Endothelial cell of umbilical vein (primary cell): ENCODE results near the gene SIRPA. TPM values are rescaled to one million over a fixed set of nuclear protein-coding genes. Genes with fewer than 3 reads are reported as not detected.

Experiments
- BruUV-seq: library from RNA; stranded (reverse); fragments of 400-500 nt; replicated peaks from 2 replicates; lab custom pipeline; 2021; lab: Mats Ljungman, UMichigan
- CTCF ChIA-PET: fragments of 300-600, 350-600 bp; sonication (Branson Sonifier 250); formaldehyde crosslinking; loops from one replicate; lab custom pipeline; 2021; ENCODE audit warnings: antibody characterized with exemption, inconsistent platforms; lab: Charles Lee
- POLR2A ChIA-PET: fragments of 300-600, 350-600 bp; sonication (Branson Sonifier 250); formaldehyde crosslinking; loops from one replicate; lab custom pipeline; 2021; ENCODE audit warnings: antibody characterized with exemption, inconsistent platforms; lab: Charles Lee
- DNase-seq: peaks from one replicate; pipeline ENCODE4 v3.0.0-alpha.2; 2011; ENCODE audit warnings: low read depth, low spot score
- FAIRE-seq: peaks from 2 replicates; lab custom pipeline; 2011; peaks lifted over from hg19 to GRCh38; lab: Jason Lieb, UNC
- H2AFZ ChIP-seq: 2 replicates; pipeline ENCODE4 v1.6.0; 2012; ENCODE audit warnings: low read depth, low read length, control low read depth, inconsistent platforms
- H3K27ac ChIP-seq: 2 replicates; pipeline ENCODE4 v1.5.1; 2011; ENCODE audit warnings: low read depth, mild to moderate bottlenecking, control low read depth, low read length, moderate library complexity; ENCODE audit not compliant: insufficient read depth
- H3K27me3 ChIP-seq, 2 experiments: 2 replicates each; pipeline versions ENCODE4 v1.6.0 to v1.6.1; 2011; ENCODE audit warnings: low read length in 2 of 2, mixed read lengths in 1 of 2; ENCODE audit not compliant: control insufficient read depth in 2 of 2, insufficient read depth in 2 of 2
- H3K36me3 ChIP-seq, 2 experiments: 2 replicates in 1 of 2; 3 replicates in 1 of 2; pipeline ENCODE4 v1.5.1; 2011; ENCODE audit warnings: low read length in 2 of 2, mild to moderate bottlenecking in 1 of 2, moderate library complexity in 1 of 2; ENCODE audit not compliant: control insufficient read depth in 2 of 2, insufficient read depth in 2 of 2; ENCODE audit errors: extremely low read depth in 1 of 2
- H3K4me1 ChIP-seq: 3 replicates; pipeline ENCODE4 v1.5.1; 2011; ENCODE audit warnings: mild to moderate bottlenecking, low read length; ENCODE audit not compliant: control insufficient read depth, insufficient read depth; ENCODE audit errors: extremely low read depth
- H3K4me2 ChIP-seq: 2 replicates; pipeline ENCODE4 v1.6.1; 2011; ENCODE audit warnings: low read length, control low read depth, mixed read lengths; ENCODE audit not compliant: insufficient read depth
- H3K4me3 ChIP-seq, 3 experiments: fragments of 200-600 bp in 1 of 3; sonication (generic), shearing (Covaris generic) in 1 of 3; replicated peaks in 1 of 3; 2 replicates each; pipeline ENCODE4 v1.5.1; 2011 to 2016; ENCODE audit warnings: control low read depth in 3 of 3, low read length in 3 of 3, mild to moderate bottlenecking in 2 of 3, inconsistent platforms in 1 of 3, low read depth in 1 of 3, moderate library complexity in 1 of 3; ENCODE audit not compliant: insufficient read depth in 1 of 3
- H3K79me2 ChIP-seq: 2 replicates; pipeline ENCODE4 v1.6.0; 2012; ENCODE audit warnings: low read length, inconsistent platforms; ENCODE audit not compliant: control insufficient read depth, insufficient read depth
- H3K9ac ChIP-seq: replicated peaks from 2 replicates; pipeline ENCODE3; 2011; ENCODE audit warnings: low read length, control low read depth; ENCODE audit not compliant: insufficient read depth; ENCODE audit errors: extremely low read depth
- H3K9me1 ChIP-seq: replicated peaks from 3 replicates; pipeline ENCODE4 v1.6.0; 2011; ENCODE audit warnings: mild to moderate bottlenecking, low read length; ENCODE audit not compliant: control insufficient read depth, insufficient read depth; ENCODE audit errors: extremely low read depth
- H3K9me3 ChIP-seq: replicated peaks from 2 replicates; pipeline ENCODE4 v1.5.1; 2012; ENCODE audit warnings: low read length, inconsistent platforms; ENCODE audit not compliant: control insufficient read depth, insufficient read depth
- H4K20me1 ChIP-seq: replicated peaks from 2 replicates; pipeline ENCODE3; 2011; ENCODE audit warnings: mild to moderate bottlenecking, low read length; ENCODE audit not compliant: control insufficient read depth, insufficient read depth; ENCODE audit errors: extremely low read depth
- EZH2 ChIP-seq: IDR thresholded peaks from 2 replicates; pipeline ENCODE4 v1.6.1; 2012; ENCODE audit warnings: borderline replicate concordance, low read depth, mild to moderate bottlenecking, moderate library complexity, low read length, inconsistent platforms; ENCODE audit not compliant: severe bottlenecking
- FOS ChIP-seq: IDR thresholded peaks from 2 replicates; pipeline ENCODE4 v1.6.1; 2011; ENCODE audit warnings: mild to moderate bottlenecking, low read length, moderate library complexity, borderline replicate concordance; ENCODE audit not compliant: insufficient read depth
- GATA2 ChIP-seq: IDR thresholded peaks from 2 replicates; pipeline ENCODE4 v1.7.0; 2011; ENCODE audit warnings: low read depth, mild to moderate bottlenecking, moderate library complexity, mixed read lengths, low read length; ENCODE audit not compliant: insufficient read length, insufficient read depth
- JUN ChIP-seq: IDR thresholded peaks from 2 replicates; pipeline ENCODE4 v1.6.1; 2011; ENCODE audit warnings: borderline replicate concordance, low read depth; ENCODE audit not compliant: insufficient read length, insufficient read depth
- MYC ChIP-seq: IDR thresholded peaks from one replicate; pipeline ENCODE4 v1.6.1; 2011; ENCODE audit warnings: mild to moderate bottlenecking, low read depth, low read length
- POLR2A ChIP-seq: IDR thresholded peaks from 2 replicates; pipeline ENCODE4 v1.6.1; 2012; ENCODE audit warnings: low read depth, mild to moderate bottlenecking, control low read depth, low read length
- POLR2AphosphoS5 ChIP-seq: IDR thresholded peaks from 2 replicates; pipeline ENCODE4 v1.6.1; 2012; ENCODE audit warnings: low read depth, mild to moderate bottlenecking, control low read depth, low read length, moderate library complexity; ENCODE audit not compliant: insufficient read depth
- dilution Hi-C: fragments of 300-500 bp; cut with MboI; formaldehyde crosslinking; loops from one replicate; pipeline ENCODE4 v1.15.0; 2019; ENCODE audit warnings: low sequenced_read_pairs; ENCODE audit not compliant: extremely low pct_ligation_motif_present
- intact Hi-C: fragments of 100-400 bp; cut with micrococcal nuclease; formaldehyde crosslinking; loops from one replicate; pipeline ENCODE4 v1.10.0; 2022
- polyA plus RNA-seq, 4 experiments: library from polyadenylated mRNA; depleted of rRNA in 3 of 4; stranded (reverse) in 3 of 4; unstranded in 1 of 4; fragments of >200 nt; gene quantifications; 2 replicates each; pipeline versions ENCODE4 v1.2.1 to v1.2.3, GENCODE V29; 2011 to 2012; ENCODE audit warnings: missing spikeins in 1 of 4
- total RNA-seq: library from RNA; stranded (reverse); gene quantifications from 2 replicates; pipeline ENCODE4 v1.2.3, GENCODE V29; 2021
- TF ChIP-seq, protein P1 (sequence below), 2 donors: IDR thresholded peaks; 1 replicate in 1 of 2; 2 replicates in 1 of 2; pipeline ENCODE4 v1.5.1; 2011; ENCODE audit warnings: low read length in 2 of 2, mild to moderate bottlenecking in 2 of 2, moderate library complexity in 2 of 2, control low read depth in 1 of 2, inconsistent platforms in 1 of 2, low read depth in 1 of 2; ENCODE audit not compliant: insufficient read depth in 1 of 2; ENCODE audit errors: extremely low read depth in 1 of 2
- TF ChIP-seq, protein P2 (sequence below): IDR thresholded peaks from 2 replicates; pipeline ENCODE4 v1.6.1; 2011; ENCODE audit not compliant: insufficient read depth, insufficient read length

SIRPA gene
- total and polyA plus RNA-seq, 2 donors (not counting 3 experiments of a cell fraction or from before 2014, with no cell fraction given) = 29.9 to 59.2 TPM

DNA sequence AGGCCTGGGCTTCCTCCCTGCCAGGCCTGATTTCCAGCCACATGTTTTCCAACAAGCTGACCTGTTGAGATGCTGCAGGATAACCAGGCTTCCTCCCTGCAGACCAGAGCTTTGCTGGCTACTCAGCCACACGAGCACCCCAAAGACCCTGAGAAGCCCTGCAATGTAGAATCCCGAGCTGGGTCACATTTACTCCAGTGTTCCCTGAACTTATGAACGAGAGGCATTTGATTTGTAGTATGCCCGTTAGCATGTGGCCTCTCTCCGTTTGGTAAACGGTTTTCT lies 4.0 kb downstream of the SIRPA start:
- Histone ChIP-seq H3K27ac (no peak overlapping the region), H3K9me3 (no peaks in the 10 kb centered on the region), H3K79me2 (peaks cover 21% of the 10 kb centered on the region), H3K4me3 (no peak overlapping the region), H3K9me1 (no peaks in the 10 kb centered on the region), H2AFZ (no peak overlapping the region), H3K36me3 (no peaks in the 10 kb centered on the region), H4K20me1 (no peaks in the 10 kb centered on the region), H3K27me3 (no peaks in the 10 kb centered on the region), H3K9ac (no peak overlapping the region), H3K4me2 (no peak overlapping the region), H3K4me1 (peaks cover 8% of the 10 kb centered on the region)
- TF ChIP-seq MYC (no peak), FOS (no peak), EZH2 (no peak), POLR2A (no peak), POLR2AphosphoS5 (no peak), GATA2 (no peak), JUN (no peak)
- TF ChIP-seq, protein P1, sequence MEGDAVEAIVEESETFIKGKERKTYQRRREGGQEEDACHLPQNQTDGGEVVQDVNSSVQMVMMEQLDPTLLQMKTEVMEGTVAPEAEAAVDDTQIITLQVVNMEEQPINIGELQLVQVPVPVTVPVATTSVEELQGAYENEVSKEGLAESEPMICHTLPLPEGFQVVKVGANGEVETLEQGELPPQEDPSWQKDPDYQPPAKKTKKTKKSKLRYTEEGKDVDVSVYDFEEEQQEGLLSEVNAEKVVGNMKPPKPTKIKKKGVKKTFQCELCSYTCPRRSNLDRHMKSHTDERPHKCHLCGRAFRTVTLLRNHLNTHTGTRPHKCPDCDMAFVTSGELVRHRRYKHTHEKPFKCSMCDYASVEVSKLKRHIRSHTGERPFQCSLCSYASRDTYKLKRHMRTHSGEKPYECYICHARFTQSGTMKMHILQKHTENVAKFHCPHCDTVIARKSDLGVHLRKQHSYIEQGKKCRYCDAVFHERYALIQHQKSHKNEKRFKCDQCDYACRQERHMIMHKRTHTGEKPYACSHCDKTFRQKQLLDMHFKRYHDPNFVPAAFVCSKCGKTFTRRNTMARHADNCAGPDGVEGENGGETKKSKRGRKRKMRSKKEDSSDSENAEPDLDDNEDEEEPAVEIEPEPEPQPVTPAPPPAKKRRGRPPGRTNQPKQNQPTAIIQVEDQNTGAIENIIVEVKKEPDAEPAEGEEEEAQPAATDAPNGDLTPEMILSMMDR (IDR thresholded peaks at IDR 0.05; ENCODE audit: extremely low read depth in 1 of 2, insufficient read depth in 1 of 2, low read depth in 1 of 2, low read length in 2 of 2) = no peak
- TF ChIP-seq, protein P2, sequence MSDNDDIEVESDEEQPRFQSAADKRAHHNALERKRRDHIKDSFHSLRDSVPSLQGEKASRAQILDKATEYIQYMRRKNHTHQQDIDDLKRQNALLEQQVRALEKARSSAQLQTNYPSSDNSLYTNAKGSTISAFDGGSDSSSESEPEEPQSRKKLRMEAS = no peak
- FAIRE-seq (no peak), DNase-seq (no peak)
- BruUV-seq = no TSS peak
- ChIA-PET POLR2A (no interaction called here), CTCF (interaction anchor here (0.7 to 4.5 kb wide), 6 partner anchors 12 to 273 kb away, joined by 3 to 34 read pairs (median 4); no protein-coding TSS in a partner anchor)
- dilution Hi-C loops (no loop called here), intact Hi-C loops (loop anchor here (10.0 kb wide), 2 partner anchors 206 to 394 kb away; partner anchors contain the start of gene STK35)
